Umbilical cord (tissue), 2 donors: ENCODE results near the gene EXOSC9. TPM values are rescaled to one million over a fixed set of nuclear protein-coding genes. Genes with fewer than 3 reads are reported as not detected.

Experiments used
- DNase-seq: peaks from one replicate; pipeline ENCODE4 v3.0.0-alpha.2; 2015; ENCODE audit warnings: low spot score
- total RNA-seq: library from RNA; depleted of rRNA; stranded (reverse); fragments of >200 nt; gene quantifications from one replicate; pipeline ENCODE4 v1.2.3, GENCODE V29; 2014; ENCODE audit warnings: low replicate concordance; ENCODE audit not compliant: insufficient read depth

The EXOSC9 gene
- total RNA-seq, 1 donor from 2014 or later, result 14.2 TPM

DNA sequence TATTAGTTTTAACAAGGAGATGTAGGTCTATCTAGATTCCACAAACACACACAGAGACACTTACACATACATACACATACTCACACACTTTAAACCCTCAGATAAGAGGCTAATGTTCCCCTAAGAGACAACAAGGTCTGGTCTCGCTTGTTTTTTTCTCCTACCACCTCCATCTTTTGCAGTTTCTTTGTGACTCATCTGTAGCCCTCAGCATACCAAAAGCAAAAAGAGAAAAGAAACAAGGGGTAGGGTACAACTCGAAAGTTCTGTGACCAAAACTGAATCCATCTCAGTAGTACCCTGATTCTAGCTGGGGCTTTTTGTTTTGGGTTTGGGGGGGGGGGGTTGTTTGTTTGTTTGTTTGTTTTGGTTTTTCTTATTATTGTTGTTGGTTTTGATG is 12.2 kb upstream of the EXOSC9 start:
- no peak for DNase-seq

DNA sequence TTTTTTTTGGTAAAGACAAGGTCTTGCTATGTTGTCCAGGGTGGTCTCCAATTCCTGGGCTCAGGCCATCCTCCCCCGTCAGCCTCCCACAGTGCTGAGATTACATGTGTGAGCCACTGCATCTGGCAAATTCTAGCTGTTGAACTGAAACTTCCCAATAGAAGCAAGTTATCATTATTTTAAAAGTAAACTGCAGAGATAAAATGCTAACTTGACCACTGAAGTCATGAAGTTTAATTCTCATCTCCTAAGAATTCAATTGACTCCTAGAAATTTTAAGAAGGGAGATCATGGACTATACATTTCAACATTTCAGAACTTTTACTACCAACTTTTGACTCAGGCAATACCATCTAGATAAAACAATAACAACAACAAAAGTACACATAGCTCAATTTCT is 11.7 kb upstream of the EXOSC9 start:
- no peak for DNase-seq

DNA sequence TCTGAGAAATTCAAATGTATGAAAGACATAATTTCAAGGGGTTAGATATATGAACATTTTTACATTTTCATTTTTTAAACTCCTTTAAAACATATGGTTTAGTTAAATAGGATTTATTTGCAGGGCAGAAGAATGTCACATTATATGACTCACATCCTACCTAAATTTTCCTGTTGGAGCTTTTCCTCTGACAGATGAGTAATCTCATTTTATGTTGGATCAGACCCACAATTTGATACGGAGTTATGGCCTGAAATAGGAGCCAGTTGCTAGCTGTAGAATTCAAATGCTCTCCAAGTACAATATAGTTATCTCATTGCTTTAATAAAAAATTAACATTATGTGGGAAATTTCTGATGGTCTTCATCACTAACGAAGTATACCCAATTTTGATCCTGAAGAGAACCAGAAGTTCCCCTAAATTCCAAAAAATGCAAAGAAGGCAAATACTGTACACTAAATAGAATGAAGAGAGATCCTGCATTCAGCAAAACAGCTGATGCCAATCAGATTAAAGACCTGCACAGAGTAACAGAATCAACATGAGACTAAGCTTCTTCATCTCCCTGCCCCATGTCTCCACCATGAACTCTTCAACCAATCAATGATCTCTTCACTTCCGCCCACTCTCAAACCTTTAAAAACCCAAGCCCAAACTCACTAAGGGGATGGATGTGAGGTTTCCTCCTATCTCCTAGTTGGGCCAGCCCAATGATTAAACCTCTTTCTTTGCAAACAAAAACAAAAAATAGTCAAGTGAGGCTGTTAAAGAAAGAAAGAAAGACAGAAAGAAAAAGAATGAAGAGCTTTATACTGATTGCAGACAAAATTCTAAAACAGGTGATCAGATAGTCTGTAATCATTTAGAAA is 10.9 kb upstream of the EXOSC9 start:
- peak; percentile 44 for DNase-seq

DNA sequence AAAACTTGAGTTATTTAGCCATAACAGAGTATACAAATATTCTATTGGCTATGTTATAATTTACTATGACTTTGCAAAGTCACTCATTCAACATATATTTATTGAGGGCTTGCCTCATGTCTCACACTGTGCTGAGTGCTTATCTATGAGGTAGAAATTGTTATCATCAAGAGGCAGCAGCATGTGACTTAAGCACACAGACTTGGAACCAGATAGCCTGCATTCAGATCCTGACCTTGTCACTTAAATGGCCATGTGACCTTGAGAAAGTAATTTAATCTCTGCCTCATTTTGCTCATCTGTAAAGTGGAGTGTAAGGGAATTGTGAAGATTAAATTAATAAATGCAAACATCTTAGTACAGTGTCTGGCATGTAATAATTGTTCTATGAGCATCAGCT is 10.1 kb upstream of the EXOSC9 start:
- no peak for DNase-seq

DNA sequence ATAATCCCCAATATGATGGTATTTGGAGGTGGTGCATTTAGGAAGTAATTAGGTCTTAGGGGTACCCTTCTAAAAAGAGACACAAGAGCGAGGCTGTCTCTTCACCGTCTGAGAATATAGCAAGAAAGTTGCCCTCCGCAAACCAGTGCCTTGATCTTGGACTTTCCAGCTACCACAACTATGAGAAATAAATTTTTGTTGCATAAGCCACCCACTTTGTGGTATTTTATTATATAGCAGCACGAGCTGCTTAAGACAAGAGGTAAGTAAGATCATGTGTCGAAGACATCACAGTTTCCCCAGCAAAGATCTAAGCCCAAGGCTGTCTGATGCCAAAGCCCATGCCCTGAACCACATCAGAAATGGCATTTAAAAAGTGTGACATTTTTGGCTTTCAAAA is 9.6 kb upstream of the EXOSC9 start:
- no peak for DNase-seq

DNA sequence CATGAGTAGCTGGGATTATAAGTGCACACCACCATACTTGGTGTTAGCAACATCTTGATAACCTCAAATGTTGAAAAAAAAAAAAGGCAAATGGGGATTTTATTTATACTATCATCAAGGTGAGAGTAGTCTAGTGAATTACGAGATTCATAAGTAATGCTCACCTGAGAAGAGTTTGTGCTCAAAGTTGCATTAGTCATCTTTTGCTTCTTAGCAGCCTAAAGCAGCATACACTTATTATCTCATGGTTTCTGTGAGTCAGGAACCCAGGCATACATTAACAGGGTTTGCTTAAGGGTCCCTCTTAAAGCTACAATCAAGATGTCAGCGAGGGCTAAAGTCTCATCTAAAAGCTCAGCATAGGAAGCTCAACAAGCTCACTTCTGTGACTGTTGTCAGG is 8.2 kb upstream of the EXOSC9 start:
- DNase-seq, result no peak

DNA sequence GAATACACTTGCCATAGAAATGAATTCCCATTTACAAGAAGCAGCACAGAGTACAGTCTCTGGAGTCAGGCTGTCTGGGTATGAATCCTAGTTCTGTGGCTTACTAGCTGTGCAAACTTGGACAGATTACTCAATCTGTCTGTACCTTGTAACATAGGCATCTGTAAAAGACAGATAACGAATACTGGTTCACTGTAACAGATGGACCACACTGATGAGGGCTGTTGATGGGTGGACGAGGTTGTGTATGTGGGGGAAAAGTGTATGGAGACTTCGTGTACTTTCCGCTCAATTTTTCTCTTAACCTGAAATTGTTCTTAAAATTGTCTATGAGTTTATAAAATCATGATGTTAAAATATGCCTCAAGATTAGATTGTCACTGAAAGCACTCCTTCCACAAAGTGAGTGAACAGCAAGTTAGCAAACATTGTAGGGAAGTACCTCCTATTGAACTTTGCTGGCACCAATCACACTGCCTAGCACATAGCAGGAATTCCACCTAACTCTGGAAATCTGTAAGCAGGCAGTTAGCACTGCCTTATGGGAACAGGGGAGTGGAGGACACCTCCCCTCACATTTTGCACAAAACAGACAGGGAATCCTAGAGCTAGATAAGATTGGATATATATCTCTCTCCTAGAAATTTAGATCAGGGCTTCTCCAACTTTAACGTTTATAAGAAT is 6.5 kb upstream of the EXOSC9 start:
- no peak for DNase-seq

DNA sequence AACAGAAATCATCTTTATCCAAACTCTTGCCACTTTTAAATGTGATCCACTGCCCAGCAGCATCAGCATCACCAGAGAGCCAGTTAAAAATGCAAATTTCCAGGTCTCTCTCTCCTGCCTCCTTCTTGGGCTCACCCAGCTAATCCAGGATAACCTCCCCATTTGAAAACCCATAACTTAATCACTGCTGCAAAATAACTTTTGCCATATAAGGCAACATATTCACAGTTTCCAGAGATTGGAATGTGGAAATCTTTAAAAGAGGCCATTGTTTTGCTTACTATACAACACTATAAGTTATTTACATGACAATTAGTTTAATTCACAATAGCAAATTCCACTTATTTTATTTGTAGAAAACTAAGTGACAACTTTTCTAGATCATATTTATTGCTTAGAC is 4.8 kb upstream of the EXOSC9 start:
- DNase-seq, result no peak

DNA sequence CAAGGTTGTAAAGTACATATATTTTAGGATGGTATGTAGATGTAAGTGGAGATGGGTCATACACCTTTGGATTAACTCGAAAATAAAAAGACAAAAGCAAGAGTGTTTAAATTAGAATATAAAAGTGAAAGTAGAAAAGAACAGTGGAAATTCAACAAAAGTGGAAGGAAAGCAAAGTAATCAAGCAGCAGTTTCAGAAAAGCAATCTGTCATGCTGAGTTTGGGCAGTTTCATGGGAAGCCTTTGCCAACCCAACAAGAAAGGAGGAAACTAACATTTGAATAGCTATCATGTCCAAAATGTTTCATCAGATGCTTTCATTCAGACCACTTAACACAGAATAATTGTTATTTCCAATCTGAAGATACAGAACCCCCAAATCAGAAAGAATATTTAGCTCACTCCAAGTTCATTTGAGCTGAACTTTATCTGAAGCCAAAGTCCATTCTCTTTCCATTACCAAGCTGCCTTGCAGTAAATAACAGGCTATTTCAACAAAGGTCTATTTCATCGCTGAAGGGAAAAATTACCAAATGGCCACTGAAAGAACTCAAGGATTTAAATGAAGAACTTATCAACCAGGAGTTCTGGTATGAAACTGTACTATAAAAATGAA is 1.8 kb upstream of the EXOSC9 start:
- DNase-seq, result no peak

DNA sequence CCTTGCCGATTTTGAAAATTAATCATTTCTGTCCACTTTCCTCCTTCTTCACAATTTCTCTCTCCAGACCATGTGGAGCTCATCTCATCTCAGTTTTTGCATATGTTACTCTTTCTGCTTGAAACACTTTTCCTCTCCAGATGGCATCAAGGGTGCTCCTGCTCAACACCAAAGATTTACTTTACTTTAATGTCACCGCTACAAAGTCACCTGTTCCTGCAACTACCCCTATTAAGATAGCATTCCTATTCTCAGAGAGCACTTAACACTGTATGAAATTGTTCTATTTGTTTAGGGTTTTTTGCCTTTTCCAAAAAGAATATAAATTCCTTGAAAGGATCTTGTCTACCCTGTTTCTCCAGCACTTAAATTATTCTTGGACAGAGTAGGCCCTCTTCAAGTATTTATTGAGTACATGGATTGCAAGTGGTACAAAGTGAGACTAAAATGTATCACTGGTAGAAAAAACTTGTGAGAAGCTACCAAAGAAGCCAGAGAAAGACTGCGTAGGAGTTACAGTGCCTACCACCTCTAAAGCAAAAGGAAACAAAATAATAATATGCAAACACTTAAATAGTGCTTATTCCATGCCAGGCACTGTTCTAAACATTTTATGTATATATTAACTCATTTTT is 1.1 kb upstream of the EXOSC9 start:
- no peak for DNase-seq

DNA sequence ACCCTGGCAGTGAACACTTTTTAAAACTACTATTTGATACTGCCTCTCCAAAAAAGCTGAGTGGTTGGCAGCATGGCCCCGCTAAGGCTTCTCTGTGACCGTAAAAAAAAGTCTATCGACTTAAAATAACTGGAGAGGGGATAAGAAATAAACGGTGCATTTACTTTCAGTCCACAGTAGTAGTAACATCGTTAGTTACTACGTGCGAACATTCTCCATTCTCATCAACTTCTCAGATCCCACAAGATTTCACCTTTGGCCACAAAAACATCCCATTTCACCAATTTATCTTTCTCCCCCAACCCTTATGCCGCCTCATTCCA is 524 bp upstream of the EXOSC9 start:
- no peak for DNase-seq

DNA sequence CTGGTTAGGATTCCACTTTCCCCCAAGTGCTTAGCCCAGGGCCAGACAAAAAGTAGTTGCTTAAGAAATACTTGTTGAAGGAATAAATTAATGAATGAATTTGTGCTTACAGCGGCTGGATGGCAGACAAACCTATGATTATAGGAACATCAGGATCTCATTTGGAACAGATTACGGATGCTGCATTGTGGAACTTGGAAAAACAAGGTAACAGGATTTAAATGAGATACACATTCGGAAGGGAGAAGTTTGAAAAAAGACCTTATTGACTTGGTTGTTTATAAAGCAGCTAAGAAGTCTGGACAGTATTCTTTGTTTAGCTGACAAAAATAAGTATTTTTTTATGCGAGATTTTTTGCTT is 572 bp downstream of the EXOSC9 start:
- DNase-seq, result no peak

DNA sequence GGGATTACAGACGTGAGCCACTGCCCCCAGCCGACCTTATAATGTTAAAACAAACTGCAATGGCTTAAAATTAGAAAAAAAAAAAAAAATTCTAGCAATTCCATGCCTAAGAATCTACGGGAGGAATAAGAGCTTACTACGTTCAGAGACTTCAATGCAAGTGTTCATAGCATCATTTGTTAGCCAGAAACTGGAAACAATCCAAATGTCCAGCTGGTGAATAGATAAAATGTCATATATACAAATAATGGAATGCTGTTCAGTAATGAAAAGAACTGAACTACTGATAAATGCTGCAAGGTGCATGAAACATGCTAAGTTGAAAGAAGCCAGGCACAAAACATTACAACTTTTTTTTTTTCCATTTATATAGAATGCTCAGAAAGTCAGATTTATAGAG is 5.3 kb downstream of the EXOSC9 start:
- no peak for DNase-seq

DNA sequence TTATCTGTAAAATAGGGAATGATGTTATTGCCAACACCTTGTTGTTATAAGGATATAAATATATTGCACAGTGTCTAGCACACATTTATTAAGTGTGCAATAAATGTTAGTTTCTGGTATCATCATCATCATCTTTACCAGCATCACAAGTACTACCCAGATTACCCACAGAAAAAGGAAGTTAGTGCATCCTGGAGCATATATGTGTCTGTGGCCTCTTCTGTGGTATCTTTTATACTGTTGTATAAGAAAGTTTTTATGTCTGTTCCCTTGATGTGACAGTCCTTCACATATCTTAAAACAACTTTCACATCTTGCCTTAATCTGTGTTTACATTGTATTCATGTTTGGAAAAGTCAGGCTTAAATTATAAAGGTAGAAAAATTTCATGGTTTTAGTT is 10.0 kb downstream of the EXOSC9 start:
- no peak for DNase-seq

DNA sequence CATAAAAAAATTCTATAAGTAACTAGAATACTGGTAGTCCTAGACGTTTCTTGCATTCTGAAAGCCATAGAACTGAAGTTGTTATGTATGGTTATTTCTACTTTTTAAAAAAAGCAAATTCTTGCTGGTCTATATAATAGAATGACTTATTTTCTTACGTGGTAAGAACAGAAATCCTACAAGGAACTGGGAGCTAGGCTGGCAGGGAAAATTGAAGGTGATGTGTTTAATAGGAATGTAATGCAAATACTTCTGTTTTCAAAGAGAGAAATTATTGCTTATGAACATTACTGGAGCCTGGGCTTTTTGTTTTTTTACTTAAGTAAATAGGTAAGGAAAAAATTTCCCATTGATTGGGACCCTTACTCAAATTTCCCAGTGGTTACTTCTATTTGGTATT is 13.6 kb downstream of the EXOSC9 start:
- no peak for DNase-seq

DNA sequence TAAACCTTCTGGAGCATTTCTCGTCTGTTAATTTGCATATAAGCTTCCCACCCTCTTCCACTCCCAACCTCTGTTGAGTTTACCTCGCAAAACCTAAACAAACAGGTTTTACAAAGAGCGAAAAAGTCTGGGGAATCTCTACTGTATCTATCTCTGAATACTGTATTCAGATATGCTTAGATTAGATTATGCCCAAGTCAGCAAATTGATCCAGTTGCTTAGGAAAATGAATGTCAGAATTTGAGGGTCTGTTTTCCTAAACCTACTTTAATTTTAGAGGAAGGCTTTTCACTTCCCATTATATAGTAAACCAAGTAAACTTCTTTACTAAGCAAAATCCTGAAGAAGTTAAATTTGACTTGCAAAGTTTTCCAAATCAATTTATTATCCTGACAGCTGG is 15.9 kb downstream of the EXOSC9 start:
- DNase-seq, result no peak

DNA sequence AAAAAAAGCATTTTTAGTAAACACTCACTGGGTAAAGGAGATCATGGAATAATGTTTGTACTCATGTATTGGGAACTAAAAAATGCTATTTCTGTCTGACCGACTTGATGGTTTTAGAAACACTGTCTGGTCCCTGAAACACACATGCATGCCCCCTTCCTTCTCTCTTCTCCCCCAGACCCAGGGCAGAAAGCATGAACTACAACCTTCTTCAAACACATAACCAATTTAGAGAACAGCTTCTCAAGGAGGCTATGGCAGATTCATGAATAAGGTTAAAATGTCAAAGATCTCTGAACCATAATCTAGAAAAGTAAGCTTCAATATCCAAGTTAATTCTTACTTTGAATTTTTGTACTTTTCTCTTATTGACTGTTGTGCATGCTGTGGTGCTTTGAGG is 16.6 kb downstream of the EXOSC9 start:
- no peak for DNase-seq

DNA sequence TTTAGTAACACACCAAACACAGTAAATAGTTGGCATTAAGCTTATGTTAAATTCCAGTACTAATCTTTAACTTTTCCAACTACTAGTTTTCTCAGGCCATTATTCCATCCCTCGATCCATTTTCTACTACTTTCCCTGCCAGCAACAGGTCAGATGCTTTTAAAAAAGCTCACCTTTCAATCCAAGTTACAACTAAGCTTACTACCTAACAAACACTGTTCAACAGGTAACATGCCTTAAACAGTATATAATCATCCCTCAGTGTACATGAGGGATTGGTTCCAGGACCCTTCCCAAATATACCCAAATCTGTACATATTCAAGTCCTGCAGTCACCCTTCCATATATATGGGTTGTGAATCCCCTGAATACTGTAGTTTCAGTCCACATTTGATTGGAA is 17.1 kb downstream of the EXOSC9 start:
- no peak for DNase-seq

DNA sequence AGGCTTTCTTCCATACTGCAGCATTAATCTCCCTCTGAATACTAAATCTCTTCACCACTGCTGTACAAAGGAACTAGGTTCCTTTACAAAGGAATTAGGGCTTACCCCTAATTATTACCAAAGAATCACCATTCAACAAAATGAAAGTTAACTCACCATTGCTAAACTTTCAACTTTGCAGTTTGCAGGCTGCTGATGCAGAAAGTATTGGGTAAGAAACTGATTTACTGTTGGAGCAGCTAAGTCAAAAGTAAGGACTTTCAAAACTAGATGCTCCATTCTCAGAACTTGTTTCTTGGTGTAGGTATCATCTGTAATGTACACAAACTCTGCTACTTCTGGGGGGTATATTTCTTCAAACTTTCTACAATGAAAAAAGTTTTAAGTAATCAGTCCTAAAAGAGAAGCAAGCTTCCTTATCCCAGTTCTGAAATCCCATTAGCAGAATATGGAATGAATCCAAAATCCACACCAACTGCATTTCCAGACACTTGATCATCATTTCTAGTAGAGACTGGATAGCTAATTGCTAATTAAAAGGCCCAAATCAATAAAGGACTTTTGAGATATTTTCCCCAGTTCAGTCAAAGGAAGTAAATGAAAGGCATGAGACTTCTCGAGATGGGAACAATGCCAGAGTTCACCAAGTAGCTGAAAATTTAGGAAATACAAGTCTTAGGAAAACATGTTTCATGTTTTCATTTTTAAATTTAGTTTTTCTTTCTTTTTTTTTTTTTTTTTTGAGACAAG is 18.3 kb downstream of the EXOSC9 start:
- no peak for DNase-seq

DNA sequence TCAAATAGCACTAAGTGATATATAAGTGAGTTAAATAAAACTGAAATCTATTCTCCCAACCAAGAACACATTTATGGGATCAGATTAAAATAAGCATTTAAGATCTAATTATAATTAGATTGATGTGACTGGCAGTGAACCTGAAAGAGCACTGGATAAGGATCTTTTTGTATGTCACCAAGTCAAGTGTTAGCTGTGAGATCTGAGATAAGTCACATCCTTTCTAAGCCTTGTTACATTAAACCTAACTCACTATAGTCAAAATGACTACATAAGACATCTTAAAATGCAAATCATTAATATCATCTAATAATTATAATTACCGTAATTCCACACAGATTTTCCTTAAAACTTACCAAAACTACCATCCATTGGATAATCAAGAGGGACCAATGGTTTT is 20.9 kb downstream of the EXOSC9 start:
- no peak for DNase-seq

DNA sequence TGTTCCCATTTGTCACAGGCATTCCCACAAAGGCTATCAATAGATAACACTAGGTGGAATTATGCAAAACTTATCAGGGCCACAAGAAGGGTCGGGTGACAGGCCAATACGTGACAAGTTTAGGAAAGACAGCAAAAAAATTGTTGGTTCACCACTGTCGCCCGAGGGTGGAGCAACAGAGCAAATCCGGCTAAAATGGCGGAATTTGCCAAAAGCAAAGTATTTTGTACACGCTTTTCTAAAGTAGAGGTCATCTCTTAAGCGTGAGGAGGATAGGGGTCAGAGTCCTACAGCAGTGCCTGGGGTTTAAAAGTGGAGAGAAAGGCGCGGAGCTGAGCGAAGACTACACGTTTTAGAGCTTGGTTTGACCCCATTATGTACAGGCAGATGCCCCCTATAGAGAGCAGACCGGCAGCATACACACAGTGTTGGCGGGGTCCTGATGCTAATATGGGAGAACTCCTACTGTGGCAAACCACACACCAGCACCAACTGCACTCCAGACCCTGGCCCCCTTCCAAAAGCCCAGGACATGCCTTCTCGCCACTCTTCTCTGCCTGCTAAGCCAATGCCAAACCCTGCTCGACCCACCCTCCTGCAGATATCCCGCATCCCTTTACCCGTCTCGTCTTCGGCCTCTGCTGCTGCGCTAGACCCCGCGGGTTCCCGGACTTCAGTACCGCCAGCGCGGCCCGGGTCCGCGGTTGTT is 21.8 kb downstream of the EXOSC9 start:
- DNase-seq, result peak; percentile 11
